Stimulated activated CD4-positive, alpha-beta T cell treated with anti-CD3 and anti-CD28 coated beads, Interleukin-4, amount 100 ng/mL, for 48 hours (primary cell): ENCODE results near the gene ADSL.

Source experiments
- DNase-seq, 2 donors: peaks; one replicate each; pipeline ENCODE4 v3.0.0-alpha.2; 2020; ENCODE audit warnings: low read depth in 2 of 2

ADSL gene

DNA sequence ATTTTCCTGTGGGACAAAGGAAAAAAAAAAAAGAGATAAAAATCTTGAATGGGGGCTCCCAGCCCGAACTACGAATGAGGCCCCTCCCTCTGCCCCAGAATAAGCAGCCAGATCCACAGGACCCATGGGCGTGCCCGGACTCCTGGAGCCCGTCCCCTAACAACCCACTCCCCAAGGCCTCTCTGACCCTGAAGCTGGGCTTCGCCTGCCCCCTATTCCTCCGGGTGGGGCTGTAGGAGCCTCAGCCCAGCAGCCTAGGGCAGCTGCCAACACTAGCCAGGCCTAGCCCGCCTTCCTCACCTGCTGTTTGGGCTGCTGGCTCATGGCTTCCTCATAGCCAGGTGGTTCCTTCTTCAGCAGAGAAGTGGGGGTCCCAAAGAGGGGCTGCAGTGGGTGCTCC lies 70.7 kb downstream of the ADSL start:
- no peak for DNase-seq

DNA sequence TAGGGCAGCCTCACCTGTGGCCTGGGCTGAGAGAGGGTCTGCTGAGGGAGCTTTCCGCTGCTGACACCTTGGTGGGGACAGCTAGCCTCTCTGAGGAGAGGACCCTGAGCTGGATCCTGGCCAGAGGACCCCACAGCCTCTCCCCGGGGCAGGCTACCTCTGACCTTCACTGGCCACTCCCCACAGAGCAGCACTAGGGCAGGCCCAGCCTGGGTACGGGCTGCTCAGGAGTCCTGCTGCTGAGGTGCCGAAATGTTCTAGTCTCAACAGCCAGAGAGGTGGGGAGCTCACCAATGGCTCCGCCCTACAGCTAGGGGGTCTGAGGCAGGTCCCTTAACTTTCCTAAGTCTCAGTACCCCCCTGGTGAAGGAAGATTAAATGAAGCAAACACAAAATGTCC lies 71.6 kb downstream of the ADSL start:
- DNase-seq, result no peak

DNA sequence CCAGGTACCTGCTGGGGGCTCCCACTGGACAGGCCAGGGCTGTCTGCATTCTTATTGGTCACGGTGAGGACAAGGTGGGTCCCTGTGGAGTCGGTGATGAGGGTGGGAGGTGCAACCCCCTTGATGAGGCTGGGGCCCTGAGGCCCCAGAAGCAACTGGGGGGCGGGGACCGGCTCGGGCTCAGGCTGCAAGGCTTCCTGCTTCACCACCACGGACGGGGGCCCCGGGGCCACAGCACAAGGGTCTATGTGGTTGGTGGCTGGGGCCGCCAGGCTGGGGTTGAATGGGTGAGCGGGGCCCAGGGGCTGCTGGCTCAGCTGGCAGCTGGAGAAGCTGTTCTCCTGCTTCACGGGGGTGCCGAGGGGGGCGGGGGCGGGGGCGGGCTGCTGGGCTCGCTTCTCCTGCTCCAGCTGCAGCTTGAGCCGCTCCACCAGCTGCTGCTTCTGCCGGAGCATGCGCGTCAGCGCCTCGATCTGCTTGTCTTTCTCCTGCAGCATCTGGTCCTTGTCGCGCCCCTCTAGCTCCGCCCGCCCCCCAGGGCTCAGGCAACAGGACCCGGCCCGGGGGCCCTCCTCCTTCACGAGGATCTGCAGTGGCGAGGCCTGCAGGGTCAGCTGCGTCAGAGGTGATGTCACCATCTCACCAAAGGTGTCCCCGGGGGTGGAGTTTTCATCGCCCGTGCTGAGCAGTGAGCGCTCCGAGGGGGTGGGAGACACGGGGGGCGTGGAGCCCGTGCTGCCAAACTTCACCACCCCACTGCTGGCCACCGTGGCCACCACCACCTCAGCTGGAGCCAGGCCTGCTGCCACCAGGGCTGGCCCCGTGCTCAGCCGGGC lies 72.3 kb downstream of the ADSL start:
- no peak for DNase-seq

DNA sequence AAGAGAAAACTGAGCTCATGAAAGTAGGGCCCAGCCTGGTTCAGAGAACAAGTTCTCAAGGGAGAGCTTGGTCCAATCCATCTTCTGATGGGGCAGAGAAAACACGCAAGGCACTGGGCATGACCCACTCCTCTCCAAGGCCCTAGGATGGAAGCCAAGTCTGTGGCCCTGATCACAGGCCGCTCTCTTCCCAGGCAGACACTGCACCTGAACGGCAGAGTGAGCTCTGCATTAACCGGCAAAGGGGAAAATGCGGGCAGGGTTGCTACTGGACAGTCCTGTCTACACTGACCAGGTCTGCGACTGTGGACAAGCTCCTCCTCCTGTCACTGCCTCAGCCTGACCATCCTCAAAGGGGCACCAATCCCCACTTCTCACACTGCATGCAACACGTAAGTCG lies 73.4 kb downstream of the ADSL start:
- DNase-seq, result no peak

DNA sequence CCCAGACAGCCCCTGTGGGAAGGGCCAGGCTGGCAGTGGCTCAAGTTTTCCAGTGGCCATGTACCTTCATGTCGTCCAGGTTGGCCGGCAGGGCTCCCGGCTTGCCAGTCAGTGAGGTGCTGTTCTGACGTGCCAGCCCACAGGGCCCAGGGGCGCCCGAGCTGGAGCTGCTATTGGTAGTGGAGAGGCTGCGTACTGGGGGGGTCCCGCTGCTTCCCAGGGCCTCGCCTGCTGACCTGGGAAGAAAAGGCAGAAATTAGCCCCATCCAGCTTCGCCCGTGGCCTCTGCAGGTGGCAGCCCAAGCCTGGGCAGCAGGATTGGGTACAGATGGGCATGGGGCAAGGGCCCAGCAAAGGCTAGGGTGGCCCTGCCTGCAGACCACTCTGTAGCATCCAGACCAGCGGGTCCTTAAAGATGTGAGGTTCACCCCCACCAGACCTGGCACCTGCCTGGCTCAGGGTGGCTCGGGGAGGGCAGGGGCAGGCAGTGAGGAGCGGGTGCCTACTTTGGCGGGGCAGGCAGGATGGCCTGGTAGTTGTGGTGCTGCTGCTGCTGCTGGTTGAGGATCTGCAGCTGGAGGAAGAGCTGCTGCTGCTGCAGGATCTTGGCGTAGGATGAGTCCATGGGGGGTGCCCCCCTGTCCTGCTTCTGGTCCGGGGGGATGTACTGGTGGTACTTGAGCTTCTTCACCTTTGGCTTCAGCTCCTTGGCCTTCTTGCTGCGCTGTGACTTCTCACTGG lies 74.2 kb downstream of the ADSL start:
- no peak for DNase-seq

DNA sequence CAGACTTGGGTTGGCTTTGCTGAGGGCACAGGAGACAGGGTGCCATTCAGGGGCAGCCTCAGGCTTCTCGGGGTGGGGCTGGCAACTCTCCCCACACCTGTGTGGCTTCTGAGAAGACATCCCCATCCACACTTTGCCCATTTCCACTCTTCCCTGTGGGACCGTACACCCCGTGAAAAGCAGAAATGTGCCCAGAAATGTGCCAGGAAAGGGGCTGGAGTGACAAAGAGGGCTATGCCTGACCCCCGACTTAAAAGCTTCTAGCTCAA lies 74.7 kb downstream of the ADSL start:
- no peak for DNase-seq

DNA sequence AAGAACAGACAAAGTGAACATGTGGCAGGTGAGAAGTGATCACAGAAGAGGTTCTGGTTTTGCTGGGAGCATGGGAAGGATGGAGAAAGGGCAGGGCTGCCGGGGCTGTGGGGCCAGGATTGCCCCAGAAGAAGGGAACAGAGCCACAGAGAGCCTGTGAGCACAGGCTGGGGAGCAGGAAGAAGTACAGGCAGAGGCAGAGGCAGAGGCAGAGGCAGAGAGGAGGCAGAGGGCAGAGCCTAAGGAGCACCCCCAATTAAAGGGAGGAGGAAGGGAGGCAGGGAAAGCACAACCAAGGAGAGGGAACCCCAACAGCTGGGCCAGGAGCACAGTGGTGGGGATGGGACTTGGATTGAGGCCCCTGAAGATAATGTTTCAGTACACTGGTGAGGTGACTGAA lies 75.6 kb downstream of the ADSL start:
- DNase-seq, result no peak

DNA sequence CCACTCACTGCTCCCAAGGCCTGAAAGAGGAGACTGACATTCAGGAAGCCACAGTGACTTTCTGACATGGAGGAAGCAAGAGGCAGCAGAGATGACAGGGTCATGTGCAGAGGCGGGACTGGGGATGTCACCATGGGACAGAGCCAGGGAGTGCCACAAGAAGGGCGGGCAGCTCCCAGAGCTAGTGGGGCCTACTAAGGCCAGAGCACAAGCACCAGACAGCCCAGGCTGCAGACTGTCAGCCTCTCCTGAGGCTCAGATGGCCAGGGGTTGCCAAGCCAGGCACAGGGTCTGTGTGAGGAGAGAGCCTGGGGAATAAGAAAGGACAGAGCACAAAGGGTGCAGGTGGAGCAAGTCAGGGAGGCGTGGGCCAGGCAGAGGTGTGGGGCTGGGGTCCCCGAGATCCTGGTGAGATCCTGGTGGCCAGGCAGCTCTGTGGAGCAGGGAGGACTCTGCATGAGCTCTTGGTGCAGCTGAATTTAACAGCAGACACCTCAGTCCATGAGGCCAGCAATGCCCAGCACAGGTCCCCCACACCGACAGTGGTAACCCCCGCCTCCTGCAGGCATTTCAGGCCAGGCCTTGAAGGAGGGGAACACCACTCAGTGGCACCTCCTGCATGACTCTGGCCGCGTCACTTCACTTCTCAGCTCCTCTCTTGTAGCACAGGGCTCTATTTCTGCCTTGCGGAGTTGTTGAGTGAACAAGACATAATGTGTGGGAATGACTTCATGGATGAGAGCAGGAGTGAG lies 76.4 kb downstream of the ADSL start:
- DNase-seq, result no peak

DNA sequence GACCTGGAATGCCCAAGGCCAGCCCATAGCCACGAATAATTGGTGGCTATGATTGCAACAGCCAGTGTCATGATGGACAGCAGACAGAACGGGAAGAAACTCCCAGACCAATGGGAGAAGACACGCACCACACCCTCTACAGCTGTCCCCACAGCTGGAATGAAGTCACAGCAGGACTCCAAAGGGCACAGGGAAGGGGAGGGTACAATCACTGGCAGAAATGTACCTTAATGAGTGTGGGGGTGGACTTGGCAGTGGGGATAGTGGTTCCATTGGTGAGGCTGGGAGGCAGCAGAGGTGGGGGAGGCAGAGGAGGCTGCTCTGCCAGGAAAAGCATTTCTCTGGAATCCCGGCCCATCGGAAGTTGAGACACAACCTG lies 77.0 kb downstream of the ADSL start:
- DNase-seq, result no peak

DNA sequence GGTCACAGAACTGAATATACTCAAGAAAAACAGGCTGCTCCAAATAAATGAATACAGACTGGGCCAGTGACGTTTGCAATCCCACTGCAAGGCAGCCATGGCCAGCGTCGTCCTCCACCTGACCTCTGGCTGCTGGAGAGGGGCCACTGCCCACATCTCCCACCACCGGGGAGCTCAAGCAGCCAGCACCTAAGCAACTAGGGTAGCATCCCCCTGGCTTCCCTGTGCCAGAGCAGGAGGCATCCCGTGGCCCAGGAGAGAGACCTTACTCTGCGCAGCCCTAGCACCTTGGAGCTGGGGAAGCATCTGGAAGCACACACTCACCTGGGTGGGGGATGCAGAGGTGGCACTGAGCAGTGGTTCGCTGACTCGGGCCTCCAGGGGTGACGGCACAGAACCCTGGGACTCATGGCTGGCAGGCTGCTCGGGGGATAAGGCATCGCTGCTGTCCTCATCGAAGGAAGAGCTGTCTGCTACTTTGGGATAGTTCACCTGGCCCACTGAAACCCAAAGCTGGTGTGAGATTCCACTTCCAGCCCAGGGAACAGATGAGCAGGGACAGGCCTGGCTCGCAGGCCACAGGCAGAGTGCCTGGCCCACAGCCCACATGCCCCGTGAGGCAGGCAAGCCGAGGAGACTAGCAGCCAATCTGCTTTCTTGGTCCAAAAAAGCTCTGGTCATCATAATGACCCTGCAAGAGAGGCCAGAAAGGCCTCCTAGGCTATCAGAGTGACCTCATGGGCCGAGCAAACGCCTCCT lies 77.8 kb downstream of the ADSL start:
- DNase-seq, result no peak

DNA sequence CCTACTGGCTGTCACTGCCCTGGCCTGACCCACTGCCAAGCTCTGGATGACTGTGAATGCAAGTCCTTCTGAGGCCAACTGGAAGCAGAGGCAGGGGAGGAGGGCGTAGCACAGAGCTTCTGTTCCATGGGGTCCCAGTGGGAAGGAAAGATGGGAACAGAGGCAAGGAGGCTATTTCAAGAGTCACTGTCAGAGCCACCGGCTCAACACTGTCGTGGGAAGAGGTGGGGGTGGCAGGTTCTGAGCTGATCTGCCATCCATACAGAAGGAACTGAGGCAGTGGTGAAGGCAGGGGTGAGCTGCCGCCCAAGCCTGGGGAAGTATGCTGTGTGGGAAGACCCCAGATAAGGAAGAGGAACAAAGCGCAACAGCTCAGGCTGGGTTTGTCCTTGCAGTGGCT lies 78.8 kb downstream of the ADSL start:
- DNase-seq, result no peak

DNA sequence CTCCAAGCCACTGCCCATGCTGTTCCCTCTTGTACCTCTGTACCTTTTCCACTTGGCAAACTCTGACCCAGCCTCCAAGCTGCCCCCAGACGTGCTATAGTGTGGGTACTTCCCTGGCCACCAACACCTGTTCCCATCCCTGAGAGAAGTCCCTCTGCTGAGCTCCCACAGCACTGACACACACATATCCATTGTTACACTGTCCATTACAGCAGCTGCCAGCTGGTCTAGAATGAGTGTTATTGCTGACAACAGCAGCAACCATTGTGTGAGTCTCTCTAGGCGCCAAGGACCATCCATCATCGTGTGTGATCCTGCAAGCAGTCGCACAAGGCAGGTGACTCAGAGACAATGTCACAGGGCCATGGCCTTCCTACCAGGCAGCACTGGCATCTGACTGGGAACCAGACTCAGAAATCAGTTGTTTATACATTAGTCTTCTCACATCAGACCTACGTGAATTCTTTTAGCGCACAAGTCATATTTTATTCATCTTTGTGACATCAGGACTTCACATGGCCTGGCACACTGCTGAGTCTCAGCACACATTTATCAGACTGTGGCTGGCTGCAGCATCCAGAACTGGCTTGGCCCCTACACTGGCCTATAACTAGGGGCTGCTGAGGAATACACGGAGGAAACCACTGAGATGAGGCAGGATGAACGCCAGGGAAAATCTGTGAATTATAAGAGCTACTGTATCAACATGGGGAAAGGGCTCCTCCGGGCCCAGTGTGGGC lies 80.5 kb downstream of the ADSL start:
- no peak for DNase-seq

DNA sequence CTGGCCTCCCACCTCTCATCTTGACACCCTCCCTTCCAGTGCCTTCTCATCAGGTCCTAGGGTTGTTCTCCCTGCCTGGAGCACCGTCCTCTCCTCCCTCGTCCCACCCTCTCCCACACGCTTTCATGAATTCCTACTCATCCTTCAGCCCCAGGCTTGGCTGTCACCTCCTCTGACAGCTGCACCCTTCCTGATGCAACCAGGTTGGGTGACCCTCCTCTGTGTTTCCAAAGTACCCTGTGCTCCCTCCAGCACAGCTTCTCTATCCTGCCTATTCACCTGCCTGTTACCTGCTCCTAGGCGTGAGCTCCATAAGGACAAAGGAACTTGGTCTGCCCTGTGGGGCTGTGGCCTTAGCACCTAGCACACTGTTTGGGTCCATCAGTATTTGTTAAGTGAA lies 82.5 kb downstream of the ADSL start:
- DNase-seq, result no peak

DNA sequence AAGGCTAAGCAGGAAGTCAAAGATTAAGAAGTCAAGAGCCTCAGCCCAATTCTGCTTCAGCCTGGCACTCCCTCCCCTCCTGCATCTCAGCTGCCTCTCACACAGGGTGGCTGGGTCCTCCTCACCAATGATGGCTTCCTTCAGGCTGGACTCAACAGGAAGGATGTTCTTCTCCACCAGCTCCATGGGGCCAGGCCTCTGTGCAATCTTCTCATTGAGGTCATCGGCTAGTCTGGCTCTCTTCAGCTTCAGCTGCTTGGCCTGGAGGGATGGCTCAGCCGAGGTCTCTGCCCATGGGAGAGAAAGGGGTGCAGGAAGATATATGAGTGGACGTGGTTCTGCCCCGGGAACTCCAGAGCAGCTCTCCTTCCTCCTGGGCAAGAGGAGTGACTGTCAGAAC lies 83.2 kb downstream of the ADSL start:
- DNase-seq, result no peak

DNA sequence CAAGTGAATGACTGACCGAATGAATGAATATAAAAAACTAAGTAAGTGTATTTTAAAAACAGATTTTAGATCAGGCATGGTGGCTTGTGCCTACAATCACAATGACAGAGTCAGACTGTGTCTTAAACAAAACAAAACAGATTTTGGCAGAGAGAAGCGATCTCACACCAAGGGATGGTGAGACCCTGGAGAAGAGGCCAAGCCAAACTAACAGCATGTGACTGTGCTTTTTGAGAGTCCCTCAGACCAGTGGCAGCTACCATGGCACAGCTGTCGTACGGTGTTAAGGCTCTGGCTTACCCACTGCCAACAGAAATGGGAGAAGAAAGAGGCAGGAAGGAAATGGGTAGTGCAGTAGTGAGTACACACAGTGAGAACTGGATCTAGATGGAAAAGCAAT lies 84.7 kb downstream of the ADSL start:
- DNase-seq, result no peak

DNA sequence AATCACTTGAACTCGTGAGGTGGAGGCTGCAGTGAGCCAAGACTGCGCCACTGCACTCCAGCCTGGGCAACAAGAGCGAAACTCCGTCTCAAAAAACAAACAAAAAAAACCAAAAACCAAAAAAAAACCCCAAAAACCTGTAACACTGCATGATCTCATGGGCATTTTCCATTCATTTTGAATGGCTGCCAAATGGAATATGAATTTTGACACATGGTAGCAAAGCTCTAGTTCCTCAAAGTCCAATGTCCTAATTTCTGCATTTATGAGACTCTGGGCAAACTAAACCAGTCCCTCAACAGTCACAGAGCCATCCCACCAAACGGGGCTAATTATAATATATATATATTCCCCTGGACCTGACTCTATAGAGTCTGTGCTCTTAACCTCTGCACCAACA lies 85.9 kb downstream of the ADSL start:
- no peak for DNase-seq

DNA sequence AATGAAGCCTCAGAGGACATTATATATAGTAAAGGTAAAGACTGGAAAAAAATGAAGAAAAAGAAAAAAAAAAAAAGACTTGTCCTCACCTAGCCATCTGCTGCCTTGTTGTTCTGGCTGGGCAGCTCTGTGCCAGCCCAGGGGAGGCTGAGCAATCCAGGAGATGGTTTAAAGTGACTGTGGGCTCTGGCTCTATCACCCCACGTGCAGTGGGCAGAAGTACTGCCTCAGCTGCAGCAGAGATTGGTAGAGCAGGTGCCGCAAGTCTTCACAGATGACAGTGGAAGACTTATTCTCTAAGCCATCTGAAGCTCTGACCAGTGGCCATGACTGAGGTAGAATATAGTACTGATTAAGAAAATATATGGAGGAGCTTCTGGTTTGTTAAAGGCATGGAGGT lies 86.3 kb downstream of the ADSL start:
- DNase-seq, result no peak

DNA sequence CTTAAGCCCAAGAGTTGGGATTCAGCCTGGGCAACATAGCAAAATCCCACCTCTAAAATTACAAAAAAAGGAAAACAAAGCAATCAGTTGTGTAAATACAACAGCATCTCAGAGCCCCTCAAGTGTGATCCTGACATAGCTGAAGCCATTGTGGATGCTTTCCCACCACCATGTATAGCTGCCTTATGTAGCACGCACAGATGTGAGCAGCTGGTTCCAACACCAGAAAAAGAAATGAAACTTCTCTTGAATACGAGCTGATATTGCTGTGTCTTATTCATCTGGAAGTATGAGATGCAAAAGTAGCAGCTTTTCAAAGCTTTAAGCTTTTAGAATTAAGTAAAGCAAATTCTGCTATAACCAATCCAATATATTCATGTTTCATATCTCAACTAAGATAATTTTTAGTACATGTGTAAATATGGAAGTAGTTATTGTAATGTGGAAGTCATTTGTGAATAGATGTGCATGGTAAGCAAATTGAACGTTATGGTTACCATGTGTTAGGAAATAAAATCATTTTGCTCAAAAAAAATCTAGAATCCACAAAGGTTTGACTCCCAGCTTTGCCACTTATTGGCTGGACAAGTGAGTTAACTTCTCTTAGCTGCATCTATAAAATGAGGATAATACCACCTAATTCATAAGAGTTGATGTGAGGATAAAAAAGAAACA lies 87.3 kb downstream of the ADSL start:
- DNase-seq, result no peak

DNA sequence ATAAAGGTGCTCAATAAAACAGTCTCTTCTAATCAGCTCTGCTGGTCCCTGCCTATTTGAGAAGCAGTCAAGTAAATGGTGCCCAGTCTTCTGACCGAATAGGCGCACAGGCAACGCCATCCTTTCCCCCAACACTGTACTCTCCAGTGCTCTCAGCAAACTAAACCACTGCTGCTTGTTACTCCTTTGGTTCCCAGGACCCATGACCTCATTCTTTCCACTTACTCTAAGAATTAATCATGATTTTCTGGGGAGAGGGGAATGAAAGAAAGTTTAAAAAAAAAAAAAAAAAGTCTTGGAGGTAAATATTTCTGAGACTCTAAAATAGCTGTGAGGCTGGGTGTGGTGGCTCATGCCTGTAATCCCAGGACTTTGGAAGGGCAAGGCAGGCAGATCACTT lies 87.8 kb downstream of the ADSL start:
- no peak for DNase-seq

DNA sequence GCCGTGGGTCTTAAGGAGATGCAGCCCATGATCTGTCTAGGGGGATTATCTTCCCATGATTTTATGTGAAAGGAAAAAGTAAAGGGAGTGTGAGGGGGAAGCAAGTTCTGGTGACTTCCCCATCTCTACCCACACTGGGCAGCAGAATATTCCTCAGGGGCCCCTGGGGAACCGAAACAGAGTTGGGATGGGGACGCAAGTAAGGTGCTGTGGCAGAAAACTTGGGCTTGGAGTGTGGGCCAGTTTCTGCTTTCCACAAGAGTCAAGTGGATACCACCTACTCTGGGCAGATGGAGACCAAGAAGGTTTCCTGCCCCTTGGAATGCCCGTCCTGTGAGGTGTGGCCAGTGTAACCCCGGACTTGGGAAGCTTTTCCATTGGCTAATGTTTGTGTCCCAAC lies 88.4 kb downstream of the ADSL start:
- no peak for DNase-seq
